Cardiac fibroblast (primary cell): ENCODE measurements around the gene MEN1.

Experiments used
- DNase-seq, 2 donors: peaks; one replicate each; pipeline versions ENCODE4 v3.0.0 to v3.0.0-alpha.2; 2010; ENCODE audit warnings: low read depth in 2 of 2
- H3K4me3 ChIP-seq, 2 donors: replicated peaks in 1 of 2; 1 replicate in 1 of 2; 2 replicates in 1 of 2; pipeline ENCODE4 v1.5.1; 2011; ENCODE audit warnings: low read depth in 2 of 2, low read length in 2 of 2, mild to moderate bottlenecking in 2 of 2, moderate library complexity in 1 of 2
- TF ChIP-seq, protein P1 (sequence below): IDR thresholded peaks from one replicate; pipeline ENCODE4 v1.5.1; 2011; ENCODE audit warnings: low read depth, mild to moderate bottlenecking, low read length, inconsistent platforms

Gene MEN1

DNA sequence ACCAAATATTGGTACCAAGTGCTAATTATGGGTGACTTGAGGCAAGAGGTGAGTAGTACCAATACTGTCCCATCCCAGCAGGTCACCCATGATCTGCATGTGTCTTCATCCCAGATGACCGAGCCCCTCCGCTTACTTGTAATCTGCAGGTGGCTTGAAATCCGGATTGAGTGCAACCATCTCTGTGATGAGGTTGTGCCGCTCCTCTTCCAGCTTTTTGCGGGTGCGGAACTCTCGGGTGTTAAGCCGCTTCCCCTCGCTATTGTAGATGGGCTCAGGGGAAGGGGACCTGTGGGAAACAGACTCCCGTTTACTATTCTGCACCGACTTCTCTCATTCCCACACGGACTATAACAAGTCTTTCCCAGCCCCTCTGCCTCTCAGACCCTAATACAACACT is 40.2 kb downstream of the MEN1 start:
- H3K4me3 ChIP-seq: no peak overlapping the region
- DNase-seq: no peak
- TF ChIP-seq, protein P1, sequence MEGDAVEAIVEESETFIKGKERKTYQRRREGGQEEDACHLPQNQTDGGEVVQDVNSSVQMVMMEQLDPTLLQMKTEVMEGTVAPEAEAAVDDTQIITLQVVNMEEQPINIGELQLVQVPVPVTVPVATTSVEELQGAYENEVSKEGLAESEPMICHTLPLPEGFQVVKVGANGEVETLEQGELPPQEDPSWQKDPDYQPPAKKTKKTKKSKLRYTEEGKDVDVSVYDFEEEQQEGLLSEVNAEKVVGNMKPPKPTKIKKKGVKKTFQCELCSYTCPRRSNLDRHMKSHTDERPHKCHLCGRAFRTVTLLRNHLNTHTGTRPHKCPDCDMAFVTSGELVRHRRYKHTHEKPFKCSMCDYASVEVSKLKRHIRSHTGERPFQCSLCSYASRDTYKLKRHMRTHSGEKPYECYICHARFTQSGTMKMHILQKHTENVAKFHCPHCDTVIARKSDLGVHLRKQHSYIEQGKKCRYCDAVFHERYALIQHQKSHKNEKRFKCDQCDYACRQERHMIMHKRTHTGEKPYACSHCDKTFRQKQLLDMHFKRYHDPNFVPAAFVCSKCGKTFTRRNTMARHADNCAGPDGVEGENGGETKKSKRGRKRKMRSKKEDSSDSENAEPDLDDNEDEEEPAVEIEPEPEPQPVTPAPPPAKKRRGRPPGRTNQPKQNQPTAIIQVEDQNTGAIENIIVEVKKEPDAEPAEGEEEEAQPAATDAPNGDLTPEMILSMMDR: no peak

GRCh38 chr11:64769283-64769682 is 41.1 kb downstream of the MEN1 start:
- no peak overlapping the region for H3K4me3 ChIP-seq
- no peak for DNase-seq
- TF ChIP-seq, protein P1: no peak

DNA sequence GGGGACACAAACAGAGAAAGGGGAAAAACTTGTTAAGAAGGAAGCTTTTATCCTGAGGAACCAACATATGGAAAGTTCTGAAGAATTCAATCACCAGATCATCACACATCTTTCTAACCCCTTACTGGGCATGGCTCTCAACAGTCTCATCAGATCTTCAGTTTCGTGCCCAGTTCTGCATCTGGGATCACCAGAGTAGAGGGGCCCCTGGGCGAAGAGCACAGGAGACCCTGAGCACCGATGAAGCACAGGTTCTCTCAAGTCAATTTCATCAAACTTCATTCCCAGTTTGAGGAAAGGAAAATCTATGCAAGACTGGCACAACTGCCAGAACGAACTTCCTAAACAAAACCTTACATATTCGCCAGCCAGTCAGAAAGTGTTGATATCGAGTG is 42.1 kb downstream of the MEN1 start:
- no peak for DNase-seq
- TF ChIP-seq, protein P1: no peak
- no peak overlapping the region for H3K4me3 ChIP-seq

DNA sequence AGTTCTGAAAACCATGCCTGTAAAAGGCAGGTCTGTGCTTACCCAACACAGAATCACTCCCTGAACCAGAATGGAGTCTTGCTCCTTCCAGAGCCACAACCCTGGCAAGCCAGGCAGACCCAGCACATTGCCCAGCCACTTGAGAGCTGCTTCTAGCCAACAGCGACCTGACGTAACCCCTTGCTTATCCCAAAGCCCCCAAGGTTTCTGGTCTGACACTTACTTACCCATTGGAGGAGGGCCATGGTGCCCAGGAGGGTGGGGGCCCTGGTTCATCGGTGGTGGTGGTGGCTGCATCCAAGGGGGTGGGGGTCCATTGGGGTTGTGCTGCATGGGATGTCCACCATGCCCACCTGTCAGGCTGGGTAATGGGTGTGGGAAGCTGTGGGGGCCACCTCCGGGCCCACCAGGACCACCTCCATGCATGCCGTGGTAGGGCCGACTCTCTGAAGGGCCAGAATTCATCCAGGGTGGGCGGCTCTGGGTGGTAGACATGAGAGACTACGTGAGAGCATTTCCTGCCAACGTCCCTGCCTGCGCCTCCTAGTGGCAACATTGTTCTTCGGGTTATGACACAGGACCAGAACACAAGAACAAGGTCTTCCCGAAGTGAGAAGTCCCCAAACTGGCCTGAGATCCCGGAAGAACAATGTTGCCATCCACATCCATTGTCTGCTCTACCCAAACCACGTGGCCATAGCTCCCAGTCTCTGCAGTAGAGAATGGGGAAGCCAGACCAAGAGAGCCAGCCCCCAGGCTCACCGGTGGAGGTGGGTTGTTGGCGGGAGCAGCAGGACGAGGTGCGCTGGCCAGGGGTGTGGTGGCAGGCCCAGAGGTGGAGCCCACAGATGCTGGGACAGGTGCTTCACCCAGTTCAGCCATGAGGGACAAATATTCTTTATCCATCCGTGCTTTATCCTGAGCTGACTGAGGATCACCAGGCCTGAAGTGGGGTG is 42.7 kb downstream of the MEN1 start:
- H3K4me3 ChIP-seq: no peak overlapping the region
- DNase-seq: peak; percentile 79 to 83
- TF ChIP-seq, protein P1: peak; percentile 72

DNA sequence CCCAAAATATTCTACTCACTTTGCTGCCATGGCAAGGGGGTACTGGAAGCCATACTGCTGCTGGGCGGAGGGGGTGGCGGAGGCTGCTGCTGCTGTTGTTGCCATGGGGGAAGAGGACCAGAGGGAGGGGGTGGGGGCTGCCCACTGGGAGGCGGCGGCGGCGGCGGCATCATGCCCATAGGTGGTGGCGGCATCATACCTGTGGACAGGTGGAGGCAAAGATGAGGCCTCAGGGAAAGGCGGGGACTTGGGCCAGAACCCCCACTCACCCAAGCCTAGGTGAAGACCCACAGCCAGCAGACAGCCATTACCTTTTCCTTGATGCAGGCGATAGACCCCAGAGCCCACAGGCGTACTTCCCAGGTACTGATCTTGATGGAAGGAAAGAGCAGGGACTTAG is 43.5 kb downstream of the MEN1 start:
- TF ChIP-seq, protein P1: no peak
- no peak overlapping the region for H3K4me3 ChIP-seq
- DNase-seq: no peak

DNA sequence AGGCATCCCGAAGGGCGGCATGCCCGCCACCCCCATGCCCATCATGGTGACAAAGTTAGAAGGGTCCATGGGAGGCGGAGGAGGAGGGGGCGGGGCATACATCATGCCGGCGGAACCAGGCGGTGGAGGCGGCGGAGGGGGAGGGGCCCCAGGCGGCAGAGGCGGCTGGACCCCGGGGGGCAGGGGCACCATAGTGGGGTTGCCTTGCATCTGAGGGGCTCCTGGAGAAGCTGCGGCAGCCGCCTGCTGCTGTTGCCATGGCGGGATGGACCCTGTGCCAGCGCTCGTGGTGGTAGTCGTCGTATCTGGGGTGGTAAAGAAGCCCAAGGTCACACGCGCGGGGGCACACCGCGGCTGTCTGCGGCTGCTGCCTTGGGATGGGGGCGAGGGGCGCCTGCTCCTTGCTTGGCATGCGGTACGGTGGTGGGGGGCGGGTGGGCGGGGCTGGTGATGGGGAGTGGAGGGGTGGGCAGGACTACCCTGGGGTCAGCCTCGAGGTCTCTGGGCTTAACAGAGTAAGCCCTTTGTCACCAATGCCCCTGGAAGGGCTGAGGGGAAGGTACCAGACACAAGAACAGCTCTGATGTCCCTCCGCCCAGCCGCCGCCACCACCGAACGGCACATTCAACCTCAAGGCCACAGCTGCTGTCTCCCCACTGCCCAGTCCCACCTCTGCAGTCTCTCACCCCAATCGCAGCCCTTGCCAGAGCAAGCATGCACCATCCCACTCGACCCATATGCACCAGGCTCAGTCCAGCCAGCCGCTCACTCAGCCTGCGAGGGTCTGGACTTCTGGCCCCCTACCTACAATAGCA is 44.3 kb downstream of the MEN1 start:
- TF ChIP-seq, protein P1: no peak
- no peak overlapping the region for H3K4me3 ChIP-seq
- DNase-seq: no peak
